ENCODE measurements around the gene SLCO4A1. TPM values are rescaled to one million over a fixed set of nuclear protein-coding genes. Genes with fewer than 3 reads are reported as not detected.
A peak's percentile ranks its signal among the peaks of the same experiment; 100 is the strongest.

Gene SLCO4A1
- total and polyA plus RNA-seq, 2 donors (not counting 1 experiment from before 2014, with no cell fraction given): 2.1 to 79.5 TPM

- Histone ChIP-seq H3K4me2 (replicated peaks; ENCODE audit: low read depth, low read length, poor library complexity, severe bottlenecking) (no peak overlapping the region), H3K9me3 (ENCODE audit: control extremely low read depth in 1 of 3, control insufficient read depth in 2 of 3, insufficient read depth in 1 of 3, low read length in 2 of 3) (no peaks in the 10 kb centered on the region), H3K9ac (ENCODE audit: low read length) (no peak overlapping the region), H3K27ac (ENCODE audit: low read length in 2 of 2) (no peak overlapping the region), H2AFZ (ENCODE audit: insufficient read depth, low read depth, low read length, poor library complexity, severe bottlenecking) (no peak overlapping the region), H3K4me3 (ENCODE audit: control extremely low read depth in 1 of 5, extremely low read depth in 1 of 5, insufficient read depth in 1 of 5, low read depth in 2 of 5, low read length in 4 of 5) (no peak overlapping the region), H3K79me2 (ENCODE audit: control insufficient read depth, insufficient read depth, low read length) (peaks cover 74% of the 10 kb centered on the region), H3K36me3 (replicated peaks in 1 of 2; ENCODE audit: control extremely low read depth in 1 of 2, control insufficient read depth in 1 of 2, extremely low read depth in 1 of 2, insufficient read depth in 2 of 2, low read length in 1 of 2) (peaks cover 0 to 8% of the 10 kb centered on the region in 2 experiments), H4K20me1 (ENCODE audit: control insufficient read depth, insufficient read depth, low read length, poor library complexity, severe bottlenecking) (peaks cover 38% of the 10 kb centered on the region), H3K27me3 (replicated peaks in 1 of 4; ENCODE audit: control extremely low read depth in 1 of 4, control insufficient read depth in 3 of 4, insufficient read depth in 4 of 4, low read length in 3 of 4) (no peaks in the 10 kb centered on the region), H3K4me1 (ENCODE audit: control insufficient read depth in 2 of 2, insufficient read depth in 2 of 2, low read length in 2 of 2) (peaks cover 61 to 79% of the 10 kb centered on the region in 2 donors)
- TF ChIP-seq CTCF (IDR thresholded peaks at IDR 0.05) (no peak), EZH2 (IDR thresholded peaks at IDR 0.05; ENCODE audit: borderline replicate concordance, insufficient read depth, low read depth, low read length, poor library complexity, severe bottlenecking) (no peak)
- 95% methylated on average over 21 of the region's 21 CpGs for WGBS (ENCODE audit: insufficient coverage)
- DNase-seq: no peak
- Mint-ChIP-seq H3K4me1 (peaks cover 76% of the 10 kb centered on the region), H3K9me3 (ENCODE audit: insufficient read depth) (no peaks in the 10 kb centered on the region), H3K27ac (no peak overlapping the region), H3K4me3 (peak overlapping the region; percentile 34), H3K27me3 (no peaks in the 10 kb centered on the region)
- CTCF ChIA-PET: interaction anchor here (0.8 kb wide), 1 partner anchor 273 kb away, joined by 3 read pairs; no protein-coding TSS in a partner anchor
- POLR2A ChIA-PET: no interaction called here
- intact Hi-C loops (cut with micrococcal nuclease): loop anchor here (10.0 kb wide), 1 partner anchor 344 kb away; the partner anchor contains the start of gene ADRM1
- no peak for ATAC-seq (ENCODE audit: low read depth)
These were observed 6.2 kb downstream of the SLCO4A1 start for GRCh38 chr20:62648318-62648995.

GRCh38 chr20:62649140-62649539, 6.8 kb downstream of the SLCO4A1 start:
- Mint-ChIP-seq H3K27me3 (no peaks in the 10 kb centered on the region), H3K27ac (no peak overlapping the region), H3K4me3 (no peak overlapping the region), H3K4me1 (peaks cover 73% of the 10 kb centered on the region), H3K9me3 (ENCODE audit: insufficient read depth) (no peaks in the 10 kb centered on the region)
- H2AFZ ChIP-seq (ENCODE audit: insufficient read depth, low read depth, low read length, poor library complexity, severe bottlenecking): no peak overlapping the region
- peaks cover 54 to 72% of the 10 kb centered on the region in 2 donors for H3K4me1 ChIP-seq (ENCODE audit: control insufficient read depth in 2 of 2, insufficient read depth in 2 of 2, low read length in 2 of 2)
- POLR2A ChIA-PET: no interaction called here
- H3K9me3 ChIP-seq (ENCODE audit: control extremely low read depth in 1 of 3, control insufficient read depth in 2 of 3, insufficient read depth in 1 of 3, low read length in 2 of 3): no peaks in the 10 kb centered on the region
- H3K36me3 ChIP-seq (replicated peaks in 1 of 2; ENCODE audit: control extremely low read depth in 1 of 2, control insufficient read depth in 1 of 2, extremely low read depth in 1 of 2, insufficient read depth in 2 of 2, low read length in 1 of 2): peaks cover 0 to 8% of the 10 kb centered on the region in 2 experiments
- peaks cover 67% of the 10 kb centered on the region for H3K79me2 ChIP-seq (ENCODE audit: control insufficient read depth, insufficient read depth, low read length)
- TF ChIP-seq EZH2 (IDR thresholded peaks at IDR 0.05; ENCODE audit: borderline replicate concordance, insufficient read depth, low read depth, low read length, poor library complexity, severe bottlenecking) (no peak), CTCF (IDR thresholded peaks at IDR 0.05) (no peak)
- intact Hi-C loops (cut with micrococcal nuclease): loop anchor here (10.0 kb wide), 1 partner anchor 344 kb away; the partner anchor contains the start of gene ADRM1
- peaks cover 32% of the 10 kb centered on the region for H4K20me1 ChIP-seq (ENCODE audit: control insufficient read depth, insufficient read depth, low read length, poor library complexity, severe bottlenecking)
- no peak overlapping the region for H3K4me3 ChIP-seq (ENCODE audit: control extremely low read depth in 1 of 5, extremely low read depth in 1 of 5, insufficient read depth in 1 of 5, low read depth in 2 of 5, low read length in 4 of 5)
- DNase-seq: no peak
- no peaks in the 10 kb centered on the region for H3K27me3 ChIP-seq (replicated peaks in 1 of 4; ENCODE audit: control extremely low read depth in 1 of 4, control insufficient read depth in 3 of 4, insufficient read depth in 4 of 4, low read length in 3 of 4)
- H3K4me2 ChIP-seq (replicated peaks; ENCODE audit: low read depth, low read length, poor library complexity, severe bottlenecking): no peak overlapping the region
- no peak overlapping the region for H3K9ac ChIP-seq (ENCODE audit: low read length)
- CTCF ChIA-PET: interaction anchor here (0.8 to 2.8 kb wide), 3 partner anchors 18 to 273 kb away, joined by 3 to 7 read pairs (median 3); no protein-coding TSS in a partner anchor
- no peak for ATAC-seq (ENCODE audit: low read depth)
- WGBS (ENCODE audit: insufficient coverage): 94% methylated on average over 6 of the region's 6 CpGs
- no peak overlapping the region for H3K27ac ChIP-seq (ENCODE audit: low read length in 2 of 2)

All from B cell (primary cell).